HFF-Myc (cell line): ENCODE results near the gene XRCC5.

Experiments
- DNase-seq: peaks from one replicate; pipeline ENCODE4 v3.0.0-alpha.2; 2011; ENCODE audit warnings: low read depth; ENCODE audit errors: extremely low read depth
- H3K4me3 ChIP-seq: replicated peaks from 2 replicates; pipeline ENCODE4 v1.5.1; 2011; ENCODE audit warnings: low read depth, mild to moderate bottlenecking, control low read depth, low read length
- TF ChIP-seq, protein P1 (sequence below): IDR thresholded peaks from 2 replicates; pipeline ENCODE4 v1.5.1; 2012; ENCODE audit warnings: mild to moderate bottlenecking, low read depth, low read length, control low read depth; ENCODE audit errors: missing control alignments

XRCC5 gene

DNA sequence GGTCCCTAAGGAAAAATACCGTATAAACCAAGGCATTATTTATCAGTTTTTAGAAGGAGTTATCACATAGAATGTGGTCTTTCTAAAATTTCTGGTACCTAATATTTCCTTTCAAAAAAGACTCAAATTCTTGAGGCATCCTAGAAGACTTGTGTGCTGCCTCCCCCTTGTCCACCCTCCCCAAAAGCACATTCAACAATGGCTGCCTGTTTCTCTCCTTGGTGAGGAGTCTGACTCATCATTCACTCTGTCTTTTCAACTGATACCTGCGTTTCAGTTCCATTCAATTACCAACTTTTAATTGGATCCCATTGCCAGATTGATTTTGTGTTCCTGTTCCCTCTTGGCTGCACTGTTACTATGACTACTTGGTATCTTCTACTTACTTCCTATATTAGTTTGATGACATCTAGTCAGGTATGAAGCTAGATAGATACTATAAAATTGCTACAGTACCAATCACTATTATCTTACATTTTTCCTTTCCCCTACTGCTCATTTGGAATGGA, 72.9 kb downstream of the XRCC5 start:
- TF ChIP-seq, protein P1, sequence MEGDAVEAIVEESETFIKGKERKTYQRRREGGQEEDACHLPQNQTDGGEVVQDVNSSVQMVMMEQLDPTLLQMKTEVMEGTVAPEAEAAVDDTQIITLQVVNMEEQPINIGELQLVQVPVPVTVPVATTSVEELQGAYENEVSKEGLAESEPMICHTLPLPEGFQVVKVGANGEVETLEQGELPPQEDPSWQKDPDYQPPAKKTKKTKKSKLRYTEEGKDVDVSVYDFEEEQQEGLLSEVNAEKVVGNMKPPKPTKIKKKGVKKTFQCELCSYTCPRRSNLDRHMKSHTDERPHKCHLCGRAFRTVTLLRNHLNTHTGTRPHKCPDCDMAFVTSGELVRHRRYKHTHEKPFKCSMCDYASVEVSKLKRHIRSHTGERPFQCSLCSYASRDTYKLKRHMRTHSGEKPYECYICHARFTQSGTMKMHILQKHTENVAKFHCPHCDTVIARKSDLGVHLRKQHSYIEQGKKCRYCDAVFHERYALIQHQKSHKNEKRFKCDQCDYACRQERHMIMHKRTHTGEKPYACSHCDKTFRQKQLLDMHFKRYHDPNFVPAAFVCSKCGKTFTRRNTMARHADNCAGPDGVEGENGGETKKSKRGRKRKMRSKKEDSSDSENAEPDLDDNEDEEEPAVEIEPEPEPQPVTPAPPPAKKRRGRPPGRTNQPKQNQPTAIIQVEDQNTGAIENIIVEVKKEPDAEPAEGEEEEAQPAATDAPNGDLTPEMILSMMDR = no peak
- no peak for DNase-seq
- H3K4me3 ChIP-seq = no peak overlapping the region

DNA sequence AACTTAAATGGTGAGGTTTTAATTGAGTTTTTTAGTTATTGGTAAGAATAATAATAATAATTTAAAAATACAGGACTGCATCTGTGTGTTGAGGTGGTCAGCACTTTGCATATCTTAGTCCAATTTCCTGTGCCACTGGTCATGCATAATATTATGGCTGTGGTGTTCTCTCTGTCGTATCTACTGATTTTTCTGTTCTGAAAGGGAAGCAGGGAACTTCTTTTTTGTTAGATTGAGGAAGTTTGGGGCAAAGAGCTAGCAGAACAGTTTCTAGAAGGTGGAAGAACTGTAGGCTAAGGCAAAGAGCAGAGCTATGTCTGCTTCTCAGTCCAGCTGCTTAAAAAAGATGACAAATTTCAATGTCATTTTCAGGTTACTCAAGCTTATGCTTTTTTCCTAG, 74.3 kb downstream of the XRCC5 start:
- H3K4me3 ChIP-seq = no peak overlapping the region
- no peak for DNase-seq
- TF ChIP-seq, protein P1 = no peak

GRCh38 chr2:216188559-216188850, 79.4 kb downstream of the XRCC5 start:
- H3K4me3 ChIP-seq = no peak overlapping the region
- TF ChIP-seq, protein P1 = no peak
- DNase-seq = no peak

DNA sequence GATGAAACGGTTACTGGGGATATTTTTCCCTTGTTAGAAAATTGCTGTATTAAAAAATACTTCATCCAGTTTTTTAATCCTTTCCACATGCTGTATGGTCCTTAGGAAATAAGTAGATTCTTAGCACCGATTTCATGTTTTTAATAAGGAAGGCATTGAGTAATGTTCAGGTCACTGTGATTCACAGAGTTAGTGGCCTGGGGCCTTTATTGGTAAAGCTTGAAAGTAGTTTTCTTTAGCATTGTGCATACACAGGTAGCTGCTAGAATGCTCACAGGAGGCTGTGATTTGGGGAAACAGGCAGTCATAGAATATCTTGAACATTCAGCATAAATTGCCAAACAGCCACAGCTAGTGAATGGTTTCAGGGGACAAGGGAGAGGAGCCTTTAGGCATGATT, 79.8 kb downstream of the XRCC5 start:
- TF ChIP-seq, protein P1 = no peak
- DNase-seq = no peak
- H3K4me3 ChIP-seq = no peak overlapping the region

DNA sequence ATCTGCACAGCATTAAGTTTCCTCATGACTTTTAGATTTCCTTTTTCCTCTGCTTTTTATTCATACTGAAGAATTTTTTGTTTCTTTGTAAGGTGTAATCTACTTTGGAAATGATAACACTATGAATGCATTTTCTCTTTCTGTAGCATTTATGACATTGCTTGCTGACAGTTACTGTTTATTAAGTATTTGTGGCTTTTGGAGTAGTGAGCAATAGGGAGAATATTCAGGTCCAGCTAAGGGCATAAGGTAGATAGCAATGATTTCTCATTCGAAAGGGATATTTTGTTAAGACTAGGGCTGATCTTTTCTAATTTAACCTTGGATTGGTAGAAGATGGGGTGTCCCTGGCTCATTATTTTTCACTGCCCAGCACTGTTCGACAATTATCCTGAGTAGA, 80.3 kb downstream of the XRCC5 start:
- DNase-seq = no peak
- TF ChIP-seq, protein P1 = no peak

DNA sequence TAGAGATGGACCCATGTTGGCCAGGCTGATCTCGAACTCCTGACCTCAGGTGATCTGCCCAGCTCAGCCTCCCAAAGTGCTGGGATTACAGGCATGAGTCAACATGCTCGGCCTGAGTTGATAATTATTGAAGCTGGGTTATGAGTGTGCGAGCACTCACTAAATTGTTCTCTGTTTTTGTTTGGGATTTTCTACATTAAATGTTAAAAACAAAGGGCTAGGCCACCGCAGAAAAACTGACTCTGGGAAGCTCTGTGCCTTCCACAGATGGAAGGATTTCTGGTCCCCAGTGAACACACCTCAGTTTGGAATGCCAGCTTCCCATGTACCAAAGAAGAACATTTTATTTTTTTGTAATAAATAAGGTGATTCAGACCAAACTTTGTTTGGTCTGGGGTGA, 83.0 kb downstream of the XRCC5 start:
- no peak overlapping the region for H3K4me3 ChIP-seq
- no peak for DNase-seq
- TF ChIP-seq, protein P1 = no peak

More for the DNA sequence above, 80.3 kb downstream of the XRCC5 start:
- no peak overlapping the region for H3K4me3 ChIP-seq

DNA sequence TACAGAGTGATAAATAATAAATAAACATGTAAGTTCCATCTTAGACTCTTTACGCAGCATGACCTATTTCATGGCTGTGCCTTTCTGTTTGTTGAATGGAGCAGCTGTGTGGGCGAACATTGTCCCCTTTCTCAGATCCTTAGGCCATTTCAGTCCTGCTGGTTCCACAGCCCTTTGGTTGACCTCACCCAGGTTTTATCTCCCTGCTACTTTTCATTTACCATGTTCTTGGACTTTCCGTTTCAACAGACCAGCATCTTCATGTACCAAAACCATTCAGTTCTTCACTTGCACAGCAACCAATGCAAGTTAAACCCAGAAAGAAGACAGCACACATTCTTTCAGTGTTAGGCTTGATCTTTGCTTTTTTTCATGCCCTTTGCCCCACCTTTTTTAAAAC, 83.8 kb downstream of the XRCC5 start:
- TF ChIP-seq, protein P1 = no peak
- DNase-seq = no peak
- no peak overlapping the region for H3K4me3 ChIP-seq
